MCF 10A (cell line): ENCODE data around the gene DNM3. TPM values are rescaled to one million over a fixed set of nuclear protein-coding genes. Genes with fewer than 3 reads are reported as not detected.

ENCODE experiments used
- BruUV-seq: library from RNA; stranded (reverse); fragments of 400-500 nt; replicated peaks from 2 replicates; lab custom pipeline; 2021; lab: Mats Ljungman, UMichigan
- CTCF ChIA-PET: fragments of 300-600 bp; sonication (Branson Sonifier 250); formaldehyde crosslinking; extraction: SDS; loops from one replicate; lab custom pipeline; 2021; ENCODE audit warnings: antibody characterized with exemption, inconsistent platforms; lab: Yijun Ruan, JAX
- POLR2A ChIA-PET: fragments of 300-600, 350-650 bp; sonication (Branson Sonifier 250); formaldehyde crosslinking; extraction: SDS; loops from one replicate; lab custom pipeline; 2020; ENCODE audit warnings: antibody characterized with exemption, inconsistent platforms; lab: Yijun Ruan, JAX
- DNase-seq: peaks from one replicate; pipeline ENCODE4 v3.0.0-alpha.2; 2018; ENCODE audit not compliant: unreplicated experiment
- H3K27ac Mint-ChIP-seq: one replicate; pipeline ENCODE4 v1.8.0; 2022; ENCODE audit warnings: mild to moderate bottlenecking, low read depth, mixed read lengths; ENCODE audit not compliant: unreplicated experiment
- H3K27me3 Mint-ChIP-seq: one replicate; pipeline ENCODE4 v1.8.0; 2022; ENCODE audit warnings: mixed read lengths; ENCODE audit not compliant: insufficient read depth, unreplicated experiment
- H3K36me3 Mint-ChIP-seq: one replicate; pipeline ENCODE4 v1.8.0; 2022; ENCODE audit warnings: mild to moderate bottlenecking, moderate library complexity, mixed read lengths; ENCODE audit not compliant: insufficient read depth, unreplicated experiment
- H3K4me1 Mint-ChIP-seq: one replicate; pipeline ENCODE4 v1.8.0; 2022; ENCODE audit warnings: mixed read lengths; ENCODE audit not compliant: insufficient read depth, unreplicated experiment
- H3K4me3 Mint-ChIP-seq: one replicate; pipeline ENCODE4 v1.8.0; 2022; ENCODE audit warnings: mild to moderate bottlenecking, moderate library complexity, mixed read lengths; ENCODE audit not compliant: unreplicated experiment
- H3K9me3 Mint-ChIP-seq: one replicate; pipeline ENCODE4 v1.8.0; 2022; ENCODE audit warnings: mixed read lengths; ENCODE audit not compliant: unreplicated experiment
- intact Hi-C: fragments of 100-400 bp; cut with micrococcal nuclease; formaldehyde crosslinking; loops from 2 replicates; pipeline ENCODE4 v1.14.1; 2022
- total RNA-seq: library from RNA; stranded (reverse); gene quantifications from 2 replicates; pipeline ENCODE4 v1.2.3, GENCODE V29; 2022
- TF ChIP-seq, protein P1 (sequence below): fragments of 200-600 bp; IDR thresholded peaks from one replicate; pipeline ENCODE4 v1.8.0; 2022; ENCODE audit warnings: antibody characterized with exemption, mild to moderate bottlenecking; ENCODE audit not compliant: unreplicated experiment

Gene DNM3
- total RNA-seq, 1 experiment from 2014 or later: 0.68 TPM

DNA sequence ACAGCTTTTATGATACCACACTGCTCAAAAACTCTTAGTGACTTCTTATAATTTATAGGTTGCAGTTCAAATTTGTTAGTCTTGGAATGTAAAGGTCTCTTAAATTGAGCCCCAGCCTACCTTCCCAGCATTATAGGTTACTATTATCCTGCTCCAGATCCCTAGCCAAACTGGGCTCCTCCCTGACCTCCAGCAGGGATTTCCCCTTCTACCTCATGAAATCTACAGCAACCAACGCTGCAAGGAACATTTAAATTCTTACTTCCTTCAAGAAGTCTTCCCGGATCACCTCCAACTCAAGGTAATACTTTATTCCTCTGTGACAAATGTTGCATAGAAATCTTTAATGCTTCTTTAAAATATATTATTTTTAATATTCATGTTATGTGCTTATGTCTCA is 324.1 kb downstream of the DNM3 start:
- H3K27ac Mint-ChIP-seq: no peak overlapping the region
- no peaks in the 10 kb centered on the region for H3K27me3 Mint-ChIP-seq
- CTCF ChIA-PET: interaction anchor here (0.7 to 1.0 kb wide), 2 partner anchors 8 to 234 kb away, joined by 4 to 6 read pairs; no protein-coding TSS in a partner anchor
- H3K9me3 Mint-ChIP-seq: no peaks in the 10 kb centered on the region
- no peak for DNase-seq
- no TSS peak for BruUV-seq
- peaks cover 6% of the 10 kb centered on the region for H3K4me1 Mint-ChIP-seq
- TF ChIP-seq, protein P1, sequence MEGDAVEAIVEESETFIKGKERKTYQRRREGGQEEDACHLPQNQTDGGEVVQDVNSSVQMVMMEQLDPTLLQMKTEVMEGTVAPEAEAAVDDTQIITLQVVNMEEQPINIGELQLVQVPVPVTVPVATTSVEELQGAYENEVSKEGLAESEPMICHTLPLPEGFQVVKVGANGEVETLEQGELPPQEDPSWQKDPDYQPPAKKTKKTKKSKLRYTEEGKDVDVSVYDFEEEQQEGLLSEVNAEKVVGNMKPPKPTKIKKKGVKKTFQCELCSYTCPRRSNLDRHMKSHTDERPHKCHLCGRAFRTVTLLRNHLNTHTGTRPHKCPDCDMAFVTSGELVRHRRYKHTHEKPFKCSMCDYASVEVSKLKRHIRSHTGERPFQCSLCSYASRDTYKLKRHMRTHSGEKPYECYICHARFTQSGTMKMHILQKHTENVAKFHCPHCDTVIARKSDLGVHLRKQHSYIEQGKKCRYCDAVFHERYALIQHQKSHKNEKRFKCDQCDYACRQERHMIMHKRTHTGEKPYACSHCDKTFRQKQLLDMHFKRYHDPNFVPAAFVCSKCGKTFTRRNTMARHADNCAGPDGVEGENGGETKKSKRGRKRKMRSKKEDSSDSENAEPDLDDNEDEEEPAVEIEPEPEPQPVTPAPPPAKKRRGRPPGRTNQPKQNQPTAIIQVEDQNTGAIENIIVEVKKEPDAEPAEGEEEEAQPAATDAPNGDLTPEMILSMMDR: no peak
- intact Hi-C loops: no loop called here
- H3K36me3 Mint-ChIP-seq: peaks cover 6% of the 10 kb centered on the region
- POLR2A ChIA-PET: interaction anchor here (1.0 to 1.6 kb wide), 2 partner anchors 9 to 21 kb away, joined by 3 to 4 read pairs; no protein-coding TSS in a partner anchor
- no peak overlapping the region for H3K4me3 Mint-ChIP-seq

DNA sequence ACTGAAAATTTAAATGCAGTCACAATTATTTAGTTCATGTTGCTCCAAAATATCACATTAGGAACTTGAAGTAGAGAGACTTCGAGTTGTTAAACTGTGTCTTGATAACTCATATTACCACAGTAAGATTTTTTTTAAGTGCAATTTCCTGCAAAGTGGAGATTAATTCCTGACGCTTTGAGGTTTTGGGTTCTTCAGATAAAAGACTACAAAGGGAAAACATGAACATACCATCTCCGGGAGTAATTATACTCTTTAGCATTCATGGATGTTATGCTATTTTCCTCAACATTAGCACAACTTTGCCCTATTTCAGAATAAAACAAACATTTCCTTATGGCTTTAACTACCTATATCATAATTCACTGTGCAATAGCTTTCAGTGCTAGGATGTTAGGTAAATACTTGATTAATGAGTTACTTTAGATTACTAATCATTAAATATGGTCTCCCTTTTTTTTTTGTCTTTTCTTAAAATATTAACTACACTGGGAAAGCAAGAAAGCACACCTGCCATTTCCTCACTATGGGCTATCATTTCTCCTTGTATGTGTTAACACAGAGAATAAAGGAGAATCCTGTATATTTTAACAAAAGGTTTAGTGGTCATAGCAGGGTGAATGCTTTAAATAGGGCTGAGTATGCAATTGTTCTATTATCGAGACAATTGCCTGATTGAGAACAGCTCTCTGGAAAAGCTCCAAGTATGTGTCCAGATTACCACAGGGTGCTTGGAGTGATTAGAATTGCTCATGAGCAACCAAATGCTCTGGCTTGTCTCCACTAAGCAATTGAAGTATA is 326.7 kb downstream of the DNM3 start:
- H3K4me1 Mint-ChIP-seq: peaks cover 6% of the 10 kb centered on the region
- H3K4me3 Mint-ChIP-seq: no peak overlapping the region
- ChIA-PET POLR2A (interaction anchor here (0.7 to 2.2 kb wide), 2 partner anchors 14 to 102 kb away, joined by 3 to 7 read pairs; no protein-coding TSS in a partner anchor), CTCF (interaction anchor here (0.5 to 1.0 kb wide), 4 partner anchors 19 to 252 kb away, joined by 3 read pairs; no protein-coding TSS in a partner anchor)
- intact Hi-C loops: no loop called here
- H3K27ac Mint-ChIP-seq: no peak overlapping the region
- peaks cover 6% of the 10 kb centered on the region for H3K36me3 Mint-ChIP-seq
- DNase-seq: peak; percentile 37
- no peaks in the 10 kb centered on the region for H3K9me3 Mint-ChIP-seq
- TF ChIP-seq, protein P1: no peak
- no TSS peak for BruUV-seq
- no peaks in the 10 kb centered on the region for H3K27me3 Mint-ChIP-seq

DNA sequence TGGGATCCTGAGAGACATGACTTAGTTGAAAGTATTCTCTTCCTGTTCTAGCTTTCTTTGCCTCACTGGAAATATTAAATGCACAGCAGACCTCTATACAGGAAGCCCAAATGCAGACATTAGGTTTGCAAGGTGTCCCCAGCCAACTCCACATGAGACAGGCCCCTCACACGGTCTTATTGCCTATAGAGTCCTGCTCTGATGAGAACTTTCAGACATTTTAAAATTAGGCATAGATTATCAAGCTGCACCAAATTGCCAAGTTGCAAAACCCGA is 327.2 kb downstream of the DNM3 start:
- Mint-ChIP-seq H3K36me3 (peaks cover 6% of the 10 kb centered on the region), H3K9me3 (no peaks in the 10 kb centered on the region), H3K27ac (no peak overlapping the region), H3K4me1 (peaks cover 6% of the 10 kb centered on the region), H3K27me3 (no peaks in the 10 kb centered on the region), H3K4me3 (no peak overlapping the region)
- POLR2A ChIA-PET: interaction anchor here (0.7 to 2.2 kb wide), 3 partner anchors 15 to 101 kb away, joined by 3 to 7 read pairs (median 3); no protein-coding TSS in a partner anchor
- TF ChIP-seq, protein P1: no peak
- intact Hi-C loops: no loop called here
- CTCF ChIA-PET: interaction anchor here (0.6 to 1.0 kb wide), 4 partner anchors 13 to 165 kb away, joined by 3 to 4 read pairs (median 3); no protein-coding TSS in a partner anchor
- no peak for DNase-seq
- BruUV-seq: no TSS peak

DNA sequence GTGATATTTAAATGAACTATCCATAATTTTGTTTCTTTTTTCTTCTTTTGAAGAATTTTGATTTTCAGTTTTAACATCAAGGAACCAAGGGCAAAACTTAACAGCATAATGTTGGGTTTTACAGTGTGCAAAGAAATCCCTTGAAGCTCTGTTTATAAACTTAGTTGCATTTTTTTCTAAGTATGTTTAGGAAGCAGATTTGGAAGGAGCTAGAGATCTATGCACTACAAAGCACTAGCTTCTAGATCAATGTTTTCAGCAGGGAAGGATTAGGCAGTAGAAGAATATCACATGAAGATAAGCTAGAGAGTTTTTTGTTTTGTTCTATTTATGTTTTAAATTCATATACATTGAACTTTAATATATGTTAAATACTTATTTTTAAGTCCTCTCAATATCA is 328.5 kb downstream of the DNM3 start:
- no TSS peak for BruUV-seq
- POLR2A ChIA-PET: interaction anchor here (1.0 to 2.2 kb wide), 2 partner anchors 15 to 16 kb away, joined by 4 to 7 read pairs; no protein-coding TSS in a partner anchor
- no peak overlapping the region for H3K4me3 Mint-ChIP-seq
- no peak overlapping the region for H3K27ac Mint-ChIP-seq
- TF ChIP-seq, protein P1: no peak
- no peaks in the 10 kb centered on the region for H3K27me3 Mint-ChIP-seq
- intact Hi-C loops: no loop called here
- peaks cover 6% of the 10 kb centered on the region for H3K36me3 Mint-ChIP-seq
- H3K9me3 Mint-ChIP-seq: no peaks in the 10 kb centered on the region
- peaks cover 6% of the 10 kb centered on the region for H3K4me1 Mint-ChIP-seq
- CTCF ChIA-PET: interaction anchor here (0.6 to 0.9 kb wide), 3 partner anchors 11 to 550 kb away, joined by 3 to 4 read pairs (median 3); no protein-coding TSS in a partner anchor
- no peak for DNase-seq
